Measurements from ENCODE around the gene PPM1D. TPM values are rescaled to one million over a fixed set of nuclear protein-coding genes. Genes with fewer than 3 reads are reported as not detected.
"Not testable (repeated sequence)": the region's sequence is repeated elsewhere in the genome, so short reads cannot be mapped to it uniquely, and the experiment has no call there.

PPM1D gene
- total RNA-seq, 6 experiments from 2014 or later: 4.9 to 5.6 (median 5.4) TPM

DNA sequence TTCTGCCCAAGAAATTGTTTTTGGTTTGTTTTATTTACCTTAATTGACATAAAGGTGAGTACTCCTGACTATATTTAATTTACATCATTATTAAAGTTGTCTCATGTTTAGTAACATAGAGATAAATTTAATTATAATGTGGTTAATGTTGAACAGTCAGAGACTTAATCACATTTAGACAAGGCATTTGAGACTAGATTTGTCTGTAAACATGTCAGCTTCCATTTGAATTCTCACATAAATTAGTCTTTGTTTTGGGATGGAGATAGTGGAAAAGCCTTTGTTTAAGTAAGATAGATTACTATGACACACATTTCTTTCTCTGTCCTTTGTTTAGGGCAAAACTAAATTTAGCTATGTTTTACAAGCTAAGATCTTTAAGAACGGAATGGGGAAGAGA, 59.2 kb downstream of the PPM1D start:
- Histone ChIP-seq H3K9me3 (no peaks in the 10 kb centered on the region), H3K27me3 (no peaks in the 10 kb centered on the region), H3K4me3 (no peak overlapping the region), H3K4me1 (no peaks in the 10 kb centered on the region), H3K36me3 (peaks cover 0 to 9% (median 0%) of the 10 kb centered on the region in 4 donors), H3K27ac (no peak overlapping the region)
- TF ChIP-seq POLR2A (IDR thresholded peaks at IDR 0.05): no peak
- TF ChIP-seq, protein P1, sequence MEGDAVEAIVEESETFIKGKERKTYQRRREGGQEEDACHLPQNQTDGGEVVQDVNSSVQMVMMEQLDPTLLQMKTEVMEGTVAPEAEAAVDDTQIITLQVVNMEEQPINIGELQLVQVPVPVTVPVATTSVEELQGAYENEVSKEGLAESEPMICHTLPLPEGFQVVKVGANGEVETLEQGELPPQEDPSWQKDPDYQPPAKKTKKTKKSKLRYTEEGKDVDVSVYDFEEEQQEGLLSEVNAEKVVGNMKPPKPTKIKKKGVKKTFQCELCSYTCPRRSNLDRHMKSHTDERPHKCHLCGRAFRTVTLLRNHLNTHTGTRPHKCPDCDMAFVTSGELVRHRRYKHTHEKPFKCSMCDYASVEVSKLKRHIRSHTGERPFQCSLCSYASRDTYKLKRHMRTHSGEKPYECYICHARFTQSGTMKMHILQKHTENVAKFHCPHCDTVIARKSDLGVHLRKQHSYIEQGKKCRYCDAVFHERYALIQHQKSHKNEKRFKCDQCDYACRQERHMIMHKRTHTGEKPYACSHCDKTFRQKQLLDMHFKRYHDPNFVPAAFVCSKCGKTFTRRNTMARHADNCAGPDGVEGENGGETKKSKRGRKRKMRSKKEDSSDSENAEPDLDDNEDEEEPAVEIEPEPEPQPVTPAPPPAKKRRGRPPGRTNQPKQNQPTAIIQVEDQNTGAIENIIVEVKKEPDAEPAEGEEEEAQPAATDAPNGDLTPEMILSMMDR (IDR thresholded peaks at IDR 0.05): no peak
- no peak for DNase-seq
- intact Hi-C loops (cut with DNase I): no loop called here
- WGBS (ENCODE audit: insufficient coverage, low coverage, low lambda C conversion rate, missing lambda C conversion rate): 62% methylated on average over 1 of the region's 1 CpG
- ATAC-seq: no peak

DNA sequence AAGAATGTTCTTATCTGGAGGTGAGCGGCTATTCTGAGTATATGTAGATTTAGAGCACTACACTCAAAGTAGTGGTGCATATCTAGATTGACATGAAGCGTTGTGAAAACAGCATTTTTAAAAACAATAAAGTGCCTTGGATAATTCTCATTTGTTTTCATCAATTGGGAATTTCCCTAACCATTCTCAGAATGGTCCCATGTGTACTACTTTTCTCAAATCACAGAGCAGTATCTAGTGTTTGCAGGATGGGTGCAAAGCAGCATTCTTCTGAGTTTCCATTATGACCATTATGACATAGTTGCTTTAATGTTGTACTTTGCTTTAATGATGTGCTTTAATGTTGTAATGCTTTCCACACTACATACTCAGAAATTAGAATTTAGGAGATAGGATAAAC, 61.5 kb downstream of the PPM1D start:
- intact Hi-C loops (cut with DNase I): no loop called here
- Histone ChIP-seq H3K27me3 (no peaks in the 10 kb centered on the region), H3K4me3 (no peak overlapping the region), H3K36me3 (peaks cover 0 to 18% (median 0%) of the 10 kb centered on the region in 4 donors), H3K4me1 (no peaks in the 10 kb centered on the region), H3K9me3 (no peaks in the 10 kb centered on the region), H3K27ac (no peak overlapping the region)
- TF ChIP-seq POLR2A (IDR thresholded peaks at IDR 0.05): no peak
- TF ChIP-seq, protein P1 (IDR thresholded peaks at IDR 0.05): no peak
- DNase-seq (no peak), ATAC-seq (no peak)
- WGBS (ENCODE audit: insufficient coverage, low coverage, low lambda C conversion rate, missing lambda C conversion rate): 83% methylated on average over 2 of the region's 2 CpGs

DNA sequence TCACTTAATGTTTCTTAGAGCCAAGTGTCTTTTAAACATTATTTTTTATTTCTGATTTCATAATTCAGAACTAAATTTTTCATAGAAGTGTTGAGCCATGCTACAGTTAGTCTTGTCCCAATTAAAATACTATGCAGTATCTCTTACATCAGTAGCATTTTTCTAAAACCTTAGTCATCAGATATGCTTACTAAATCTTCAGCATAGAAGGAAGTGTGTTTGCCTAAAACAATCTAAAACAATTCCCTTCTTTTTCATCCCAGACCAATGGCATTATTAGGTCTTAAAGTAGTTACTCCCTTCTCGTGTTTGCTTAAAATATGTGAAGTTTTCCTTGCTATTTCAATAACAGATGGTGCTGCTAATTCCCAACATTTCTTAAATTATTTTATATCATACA, 64.0 kb downstream of the PPM1D start:
- Histone ChIP-seq H3K27me3 (no peaks in the 10 kb centered on the region), H3K36me3 (peaks cover 0 to 18% (median 0%) of the 10 kb centered on the region in 4 donors), H3K27ac (no peak overlapping the region), H3K4me1 (no peaks in the 10 kb centered on the region), H3K4me3 (no peak overlapping the region), H3K9me3 (no peaks in the 10 kb centered on the region)
- TF ChIP-seq, protein P1 (IDR thresholded peaks at IDR 0.05): no peak
- no peak for TF ChIP-seq POLR2A (IDR thresholded peaks at IDR 0.05)
- intact Hi-C loops (cut with DNase I): no loop called here
- 93% methylated on average over 1 of the region's 1 CpG for WGBS (ENCODE audit: insufficient coverage, low coverage, low lambda C conversion rate, missing lambda C conversion rate)
- ATAC-seq (no peak), DNase-seq (no peak)

DNA sequence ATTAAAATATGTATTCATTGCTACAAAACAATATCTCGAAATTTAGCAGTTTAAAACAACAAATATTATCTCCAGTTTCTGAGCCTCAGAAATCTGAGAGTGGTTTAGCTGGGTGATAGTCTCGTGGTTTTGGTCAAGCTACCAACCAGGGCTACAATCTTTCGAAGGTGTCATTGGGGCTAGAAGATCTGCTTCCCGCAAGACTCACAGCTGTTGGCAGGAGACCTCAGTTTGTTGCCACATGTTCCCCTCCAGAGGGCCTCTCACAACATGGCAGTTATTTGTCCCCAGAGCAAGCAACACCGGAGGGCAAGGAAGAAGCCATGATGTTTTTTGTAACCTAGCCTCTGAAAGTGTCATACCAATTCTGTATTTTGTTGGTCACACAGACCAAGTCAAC, 65.6 kb downstream of the PPM1D start:
- Histone ChIP-seq H3K27ac (no peak overlapping the region), H3K4me1 (no peaks in the 10 kb centered on the region), H3K4me3 (no peak overlapping the region), H3K9me3 (no peaks in the 10 kb centered on the region), H3K27me3 (no peaks in the 10 kb centered on the region), H3K36me3 (peaks cover 0 to 18% (median 0%) of the 10 kb centered on the region in 4 donors)
- TF ChIP-seq, protein P1 (IDR thresholded peaks at IDR 0.05): no peak
- TF ChIP-seq POLR2A (IDR thresholded peaks at IDR 0.05): no peak
- ATAC-seq (no peak), DNase-seq (no peak)
- intact Hi-C loops (cut with DNase I): no loop called here
- 90% methylated on average over 3 of the region's 5 CpGs for WGBS (ENCODE audit: insufficient coverage, low coverage, low lambda C conversion rate, missing lambda C conversion rate)

DNA sequence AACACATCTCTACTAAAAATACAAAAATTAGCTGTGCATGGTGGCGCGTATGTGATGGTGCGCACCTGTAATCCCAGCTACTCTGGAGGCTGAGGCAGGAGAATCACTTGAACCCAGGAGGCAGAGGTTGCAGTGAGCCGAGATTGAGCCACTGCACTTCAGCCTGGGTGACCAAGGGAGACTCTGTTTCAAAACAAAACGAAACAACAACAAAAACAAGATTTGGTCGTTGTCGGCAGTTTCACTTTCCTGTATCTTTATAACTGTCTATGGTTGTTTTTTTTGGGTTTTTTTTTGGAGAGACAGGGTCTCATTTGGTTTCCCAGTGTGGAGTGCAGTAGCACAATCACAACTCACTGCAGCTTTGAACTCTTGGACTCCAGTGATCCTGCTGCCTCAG, 68.7 kb downstream of the PPM1D start:
- H3K4me1 ChIP-seq; DNase-seq; H3K4me3 ChIP-seq; H3K27me3 ChIP-seq; ATAC-seq; H3K36me3 ChIP-seq; intact Hi-C loops (cut with DNase I); H3K27ac ChIP-seq; H3K9me3 ChIP-seq: not testable (repeated sequence)
- 76% methylated on average over 6 of the region's 7 CpGs for WGBS (ENCODE audit: insufficient coverage, low coverage, low lambda C conversion rate, missing lambda C conversion rate)
